Measurements from ENCODE around the gene UNC79.
A peak's percentile ranks its signal among the peaks of the same experiment; 100 is the strongest.

UNC79 gene

GRCh38 chr14:93682459-93682858 lies 251.7 kb downstream of the UNC79 start:
- POLR2A ChIA-PET: no interaction called here
- Histone ChIP-seq H3K9me3 (ENCODE audit: control insufficient read depth, insufficient read depth, low read depth, low read length) (no peaks in the 10 kb centered on the region), H3K4me1 (ENCODE audit: control insufficient read depth, insufficient read depth, low read length) (no peaks in the 10 kb centered on the region), H3K27ac (ENCODE audit: extremely low read depth, low read depth, low read length) (no peak overlapping the region), H3K4me3 (ENCODE audit: low read depth, low read length) (no peak overlapping the region), H3K36me3 (ENCODE audit: control insufficient read depth in 2 of 2, insufficient read depth in 1 of 2, low read length in 2 of 2) (no peaks in the 10 kb centered on the region)
- TF ChIP-seq ZNF433 (tag by site-specific recombination; IDR thresholded peaks at IDR 0.05; ENCODE audit: low read depth) (no peak), ZNF747 (tag by site-specific recombination; IDR thresholded peaks at IDR 0.05) (no peak), ZNF146 (tag by site-specific recombination; IDR thresholded peaks at IDR 0.05) (no peak), HOXA7 (CRISPR knock-in tag; IDR thresholded peaks at IDR 0.05; ENCODE audit: borderline replicate concordance) (no peak), ZNF391 (tag by site-specific recombination; IDR thresholded peaks at IDR 0.05; ENCODE audit: borderline replicate concordance, low read depth) (no peak), CTCF (tag by site-specific recombination; IDR thresholded peaks at IDR 0.05) (no peak), BCL6B (tag by site-specific recombination; IDR thresholded peaks at IDR 0.05) (no peak), ZNF223 (tag by site-specific recombination; IDR thresholded peaks at IDR 0.05) (no peak), ZBTB49 (tag by site-specific recombination; IDR thresholded peaks at IDR 0.05; ENCODE audit: low read depth) (no peak), ZNF473 (tag by site-specific recombination; IDR thresholded peaks at IDR 0.05) (no peak), ZNF169 (tag by site-specific recombination; IDR thresholded peaks at IDR 0.05) (no peak), MEIS1 (CRISPR knock-in tag; IDR thresholded peaks at IDR 0.05; ENCODE audit: borderline replicate concordance) (no peak), ATF2 (tag by site-specific recombination; IDR thresholded peaks at IDR 0.05; ENCODE audit: low read depth) (no peak), ZNF292 (tag by site-specific recombination; IDR thresholded peaks at IDR 0.05; ENCODE audit: borderline replicate concordance, low read depth) (no peak)
- CTCF ChIA-PET: interaction anchor here (0.6 kb wide), 1 partner anchor 297 kb away, joined by 4 read pairs; no protein-coding TSS in a partner anchor

- no peak overlapping the region for H3K4me3 ChIP-seq (ENCODE audit: low read depth, low read length)
- no peaks in the 10 kb centered on the region for H3K36me3 ChIP-seq (ENCODE audit: control insufficient read depth in 2 of 2, insufficient read depth in 1 of 2, low read length in 2 of 2)
- POLR2A ChIA-PET: no interaction called here
- CTCF ChIA-PET: interaction anchor here (0.7 kb wide), 1 partner anchor 714 kb away, joined by 3 read pairs; no protein-coding TSS in a partner anchor
- H3K27ac ChIP-seq (ENCODE audit: extremely low read depth, low read depth, low read length): no peak overlapping the region
- H3K4me1 ChIP-seq (ENCODE audit: control insufficient read depth, insufficient read depth, low read length): no peaks in the 10 kb centered on the region
- H3K9me3 ChIP-seq (ENCODE audit: control insufficient read depth, insufficient read depth, low read depth, low read length): no peaks in the 10 kb centered on the region
- TF ChIP-seq ZNF280D (tag by site-specific recombination; IDR thresholded peaks at IDR 0.05) (no peak), KLF1 (tag by site-specific recombination; IDR thresholded peaks at IDR 0.05) (no peak), PRDM10 (tag by site-specific recombination; IDR thresholded peaks at IDR 0.05) (no peak), ZBTB17 (tag by site-specific recombination; IDR thresholded peaks at IDR 0.05) (peak; percentile 74), ZFP37 (tag by site-specific recombination; IDR thresholded peaks at IDR 0.05) (no peak), MZF1 (tag by site-specific recombination; IDR thresholded peaks at IDR 0.05; ENCODE audit: borderline replicate concordance) (peak; percentile 87; the same call in 1 of the 2 replicates), ZNF221 (tag by site-specific recombination; IDR thresholded peaks at IDR 0.05; ENCODE audit: borderline replicate concordance) (no peak), ZNF311 (tag by site-specific recombination; IDR thresholded peaks at IDR 0.05; ENCODE audit: borderline replicate concordance) (no peak)
Observed at GRCh38 chr14:93683226-93683625, 252.5 kb downstream of the UNC79 start.

All from HEK293 (cell line).